K562 (cell line): Measurements from ENCODE around the gene TIMM50. TPM values are rescaled to one million over a fixed set of nuclear protein-coding genes. Genes with fewer than 3 reads are reported as not detected.

ENCODE experiments used
- ATAC-seq: fragments of 200-7000 bp; cut with Tn5 transposase; 3 replicates; pipeline ENCODE4 v1.9.1; 2020; ENCODE audit warnings: moderate library complexity
- BruUV-seq: library from RNA; stranded (reverse); fragments of 400-500 nt; replicated peaks from 2 replicates; lab custom pipeline; 2021; lab: Mats Ljungman, UMichigan
- CTCF ChIA-PET: fragments of 300-600 bp; formaldehyde crosslinking; extraction: SDS; loops from one replicate; lab custom pipeline; 2021; ENCODE audit warnings: low intra/inter-chr PET ratio; lab: Yijun Ruan, JAX
- POLR2A ChIA-PET: fragments of 300-600, 350-650 bp; sonication (Branson Sonifier 250); formaldehyde crosslinking; extraction: SDS; loops from one replicate; lab custom pipeline; 2021; ENCODE audit warnings: antibody characterized with exemption, inconsistent platforms; lab: Yijun Ruan, JAX
- DNase-seq, 4 experiments: peaks; one replicate each; pipeline versions ENCODE4 v3.0.0 to v3.0.0-alpha.2; 2011 to 2018; ENCODE audit warnings: low spot score in 3 of 4, mixed read lengths in 3 of 4; ENCODE audit errors: extremely low read depth in 1 of 4
- FAIRE-seq: peaks from 2 replicates; lab custom pipeline; 2011; peaks lifted over from hg19 to GRCh38; lab: Jason Lieb, UNC
- H2AFZ ChIP-seq: 2 replicates; pipeline ENCODE4 v1.6.0; 2011; ENCODE audit warnings: low read depth, low read length, control low read depth, inconsistent platforms
- H3K27ac ChIP-seq: fragments of 200-600 bp; 3 replicates; pipeline ENCODE4 v1.8.0; 2011; ENCODE audit warnings: low read depth, mild to moderate bottlenecking, control low read depth, inconsistent platforms, low read length, moderate library complexity, mixed read lengths; ENCODE audit errors: extremely low read depth
- H3K27me3 ChIP-seq, 2 experiments: fragments of 300-600 bp in 1 of 2; 2 replicates in 1 of 2; 3 replicates in 1 of 2; pipeline versions ENCODE4 v1.6.0 to v1.8.0; 2011; ENCODE audit warnings: inconsistent platforms in 2 of 2, low read length in 2 of 2, mild to moderate bottlenecking in 1 of 2, mixed read lengths in 1 of 2, moderate library complexity in 1 of 2; ENCODE audit not compliant: control insufficient read depth in 2 of 2, insufficient read depth in 2 of 2
- H3K36me3 ChIP-seq: fragments of 300-600 bp; 3 replicates; pipeline ENCODE4 v1.8.0; 2011; ENCODE audit warnings: mild to moderate bottlenecking, low read length, inconsistent platforms; ENCODE audit not compliant: control insufficient read depth, insufficient read depth
- H3K4me1 ChIP-seq, 2 experiments: fragments of 200-600 bp in 1 of 2; replicated peaks in 1 of 2; 2 replicates in 1 of 2; 3 replicates in 1 of 2; pipeline versions ENCODE4 v1.5.1 to v1.8.0; 2011; ENCODE audit warnings: inconsistent platforms in 2 of 2, low read length in 2 of 2, mild to moderate bottlenecking in 1 of 2, mixed read lengths in 1 of 2, moderate library complexity in 1 of 2; ENCODE audit not compliant: control insufficient read depth in 2 of 2, insufficient read depth in 2 of 2
- H3K4me2 ChIP-seq: 2 replicates; pipeline ENCODE4 v1.6.1; 2011; ENCODE audit warnings: low read length, control low read depth, inconsistent platforms, mixed read lengths; ENCODE audit not compliant: insufficient read depth
- H3K4me3 ChIP-seq: fragments of 200-600 bp; sonication (generic), shearing (Covaris generic); 2 replicates; pipeline ENCODE4 v1.5.1; 2016; ENCODE audit warnings: control low read depth, inconsistent platforms
- H3K79me2 ChIP-seq: fragments of 200-600 bp; 3 replicates; pipeline ENCODE4 v1.8.0; 2011; ENCODE audit warnings: low read length, inconsistent platforms; ENCODE audit not compliant: control insufficient read depth, insufficient read depth
- H3K9ac ChIP-seq, 2 experiments: 2 replicates each; pipeline versions ENCODE4 v1.6.0 to v1.6.1; 2011; ENCODE audit warnings: low read depth in 2 of 2, low read length in 2 of 2, control low read depth in 1 of 2, inconsistent platforms in 1 of 2, mild to moderate bottlenecking in 1 of 2, mixed read lengths in 1 of 2; ENCODE audit not compliant: insufficient read depth in 1 of 2
- H3K9me1 ChIP-seq: one replicate; pipeline ENCODE4 v1.6.0; 2011; ENCODE audit warnings: inconsistent platforms, mild to moderate bottlenecking, low read length, moderate library complexity; ENCODE audit not compliant: control insufficient read depth, insufficient read depth
- H3K9me3 ChIP-seq: replicated peaks from 2 replicates; pipeline ENCODE4 v1.5.1; 2011; ENCODE audit warnings: low read depth, low read length, inconsistent platforms; ENCODE audit not compliant: control insufficient read depth, insufficient read depth
- H4K20me1 ChIP-seq: replicated peaks from 2 replicates; pipeline ENCODE4 v1.6.1; 2011; ENCODE audit warnings: low read length, inconsistent platforms, mixed read lengths; ENCODE audit not compliant: control insufficient read depth, insufficient read depth
- BCOR ChIP-seq: fragments of 450-650 bp; IDR thresholded peaks from 2 replicates; pipeline ENCODE4 v1.6.1; 2016
- KDM1A ChIP-seq, 2 experiments: fragments of 450-650 bp; IDR thresholded peaks; 2 replicates each; pipeline ENCODE4 v1.6.1; 2016; ENCODE audit warnings: mild to moderate bottlenecking in 2 of 2
- MCM7 ChIP-seq, 2 experiments: fragments of 450-650 bp; IDR thresholded peaks; 2 replicates each; pipeline ENCODE4 v1.6.1; 2016 to 2018
- RBM25 ChIP-seq: fragments of 200-400 bp; formaldehyde crosslinking; IDR thresholded peaks from 2 replicates; pipeline ENCODE4 v1.6.1; 2018; ENCODE audit warnings: low read length, low read depth, moderate library complexity; ENCODE audit not compliant: severe bottlenecking
- RCOR1 ChIP-seq, 2 experiments: IDR thresholded peaks; 2 replicates each; pipeline ENCODE4 v1.6.1; 2012; ENCODE audit warnings: low read depth in 2 of 2, low read length in 2 of 2, borderline replicate concordance in 1 of 2, improper control_type of control experiment in 1 of 2
- SRF ChIP-seq, 2 experiments: fragments of 250-450, 450-650 bp in 1 of 2; sonication (Bioruptor Pico) in 1 of 2; sonication (generic) in 1 of 2; formaldehyde crosslinking; IDR thresholded peaks; 2 replicates each; pipeline versions ENCODE4 v1.5.0 to v1.5.1; 2020 to 2022; ENCODE audit warnings: mild to moderate bottlenecking in 1 of 2, missing genetic modification reagents in 1 of 2
- YY1 ChIP-seq, 3 experiments: IDR thresholded peaks; 2 replicates each; pipeline ENCODE4 v1.6.1; 2011; ENCODE audit warnings: low read length in 2 of 3, mild to moderate bottlenecking in 2 of 3, moderate library complexity in 2 of 3, borderline replicate concordance in 1 of 3, control low read depth in 1 of 3, low read depth in 1 of 3; ENCODE audit not compliant: insufficient read depth in 3 of 3, insufficient replicate concordance in 2 of 3, control insufficient read depth in 1 of 3, insufficient read length in 1 of 3; ENCODE audit errors: extremely low read depth in 1 of 3
- ZNF174 ChIP-seq: fragments of 250-450 bp; sonication (Bioruptor Pico); IDR thresholded peaks from 2 replicates; pipeline ENCODE4 v1.4.0; 2020; ENCODE audit warnings: mild to moderate bottlenecking
- WGBS: fragments of 100-300 bp; shearing (Covaris generic); methylation state at CpG from one replicate; pipeline ENCODE4 v1.1.6; 2016; ENCODE audit warnings: low coverage, mixed read lengths; ENCODE audit not compliant: insufficient coverage; ENCODE audit errors: missing lambda C conversion rate; 5-methylcytosine and 5-hydroxymethylcytosine counted together
- in situ Hi-C: fragments of 300-500 bp; cut with MboI; formaldehyde crosslinking; loops from 4 replicates; pipeline ENCODE4 v1.15.0; 2018; ENCODE audit warnings: inconsistent platforms, mixed read lengths
- intact Hi-C: fragments of 100-400 bp; cut with micrococcal nuclease; formaldehyde crosslinking; loops from 2 replicates; pipeline ENCODE4 v1.14.2; 2022
- polyA plus RNA-seq, 8 experiments: library from polyadenylated mRNA; depleted of rRNA in 4 of 8; stranded (reverse) in 5 of 8; unstranded in 3 of 8; fragments of >200 nt; fragmentation: Nextera tagmentation in 2 of 8; fragmentation: Illumina TruSeq in 1 of 8; extraction: Ambion mirVana in 2 of 8; extraction: Trizol in 1 of 8; gene quantifications; 2 replicates each; pipeline versions ENCODE4 v1.2.1 to v1.2.3, GENCODE V29; 2011 to 2014; ENCODE audit warnings: inconsistent platforms in 1 of 8, missing spikeins in 1 of 8
- total RNA-seq, 7 experiments: library from RNA; depleted of rRNA in 6 of 7; stranded (reverse); fragments of >200 nt in 6 of 7; fragmentation: Illumina TruSeq in 2 of 7; extraction: Trizol in 2 of 7; gene quantifications; 2 replicates each; pipeline versions ENCODE4 v1.2.1 to v1.2.3, GENCODE V29; 2011 to 2021; ENCODE audit warnings: low replicate concordance in 1 of 7
- TF ChIP-seq, protein P1 (sequence below): fragments of 150-350 bp; IDR thresholded peaks from 2 replicates; pipeline ENCODE4 v1.6.1; 2014; ENCODE audit warnings: low read depth, mild to moderate bottlenecking, low read length, borderline replicate concordance

Gene TIMM50
- total and polyA plus RNA-seq, 9 of the 15 experiments (the other 6 are each of a cell fraction or from before 2014, with no cell fraction given), result 28.3 to 221 (median 170) TPM

DNA sequence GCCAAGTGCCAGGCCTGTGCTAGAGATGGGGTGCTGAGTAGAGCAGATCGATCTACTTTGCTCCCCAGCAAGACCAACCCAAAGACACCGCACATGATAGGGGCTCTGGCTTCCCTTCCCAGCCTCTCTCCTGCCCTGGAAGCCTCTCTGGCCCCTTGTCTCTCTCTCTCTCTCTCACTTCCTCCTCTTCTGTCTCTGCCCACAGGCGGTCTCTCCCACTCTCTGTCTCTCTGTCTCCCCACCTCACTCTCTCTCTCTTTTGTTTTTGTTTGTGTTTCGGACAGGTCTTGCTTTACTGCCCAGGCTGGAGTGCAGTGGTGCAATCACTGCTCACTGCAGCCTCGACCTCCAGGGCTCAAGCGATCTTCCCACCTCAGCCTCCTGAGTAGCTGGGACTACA lies 35.6 kb downstream of the TIMM50 start:
- no peaks in the 10 kb centered on the region for H3K79me2 ChIP-seq
- peaks cover 4 to 19% of the 10 kb centered on the region in 2 experiments; a peak in 4 of 5 replicates for H3K27me3 ChIP-seq
- no peaks in the 10 kb centered on the region for H3K9me1 ChIP-seq
- no peak for DNase-seq
- no peak overlapping the region for H3K27ac ChIP-seq
- ATAC-seq, result no peak
- no peak overlapping the region for H2AFZ ChIP-seq
- H3K36me3 ChIP-seq, result no peaks in the 10 kb centered on the region
- peak overlapping the region in 1 of 2 experiments; percentile 2; a peak in 1 of 4 replicates for H3K9ac ChIP-seq
- TF ChIP-seq MCM7 (IDR thresholded peaks at IDR 0.05) (0 out of 4 replicates have a peak, but pooled peaks of 1 of the 2 experiments have one; percentile 9), BCOR (peak; percentile 28; the same call in 1 of the 2 replicates), ZNF174 (CRISPR knock-in tag) (no peak)
- 34% methylated on average over 6 of the region's 6 CpGs for WGBS
- no peaks in the 10 kb centered on the region for H3K9me3 ChIP-seq
- H4K20me1 ChIP-seq, result no peaks in the 10 kb centered on the region
- FAIRE-seq, result no peak
- H3K4me3 ChIP-seq, result no peak overlapping the region
- ChIA-PET POLR2A (no interaction called here), CTCF (no interaction called here)
- in situ Hi-C loops (no loop called here), intact Hi-C loops (no loop called here)
- no TSS peak for BruUV-seq
- H3K4me1 ChIP-seq, result peaks cover 21 to 32% of the 10 kb centered on the region in 2 experiments; a peak in 4 of 5 replicates
- no peak overlapping the region for H3K4me2 ChIP-seq

DNA sequence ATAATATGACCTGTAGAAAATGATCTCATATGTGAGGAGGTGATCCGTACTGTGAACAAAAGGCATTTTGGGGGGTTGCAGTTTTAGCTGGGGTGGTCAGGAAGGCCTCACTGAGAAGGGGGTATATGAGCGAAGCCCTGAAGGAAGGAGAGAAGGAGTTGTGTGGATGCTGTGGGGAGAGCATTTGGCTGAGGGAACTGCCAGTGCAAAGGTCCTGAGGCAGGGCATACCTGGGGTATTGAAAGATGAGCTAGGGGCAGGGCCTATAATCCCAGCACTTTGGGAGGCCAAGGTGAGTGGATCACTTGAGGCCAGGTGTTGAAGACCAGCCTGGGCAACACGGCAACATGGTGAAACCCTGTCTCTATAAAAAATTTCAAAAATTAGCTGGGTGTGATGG lies 36.8 kb downstream of the TIMM50 start:
- Histone ChIP-seq H2AFZ (no peak overlapping the region), H3K9me3 (no peaks in the 10 kb centered on the region), H3K36me3 (no peaks in the 10 kb centered on the region), H3K79me2 (no peaks in the 10 kb centered on the region), H3K4me2 (no peak overlapping the region), H4K20me1 (no peaks in the 10 kb centered on the region), H3K27ac (no peak overlapping the region), H3K4me1 (peaks cover 21 to 32% of the 10 kb centered on the region in 2 experiments; a peak in 4 of 5 replicates), H3K4me3 (no peak overlapping the region), H3K9ac (no peak overlapping the region), H3K9me1 (no peaks in the 10 kb centered on the region), H3K27me3 (peaks cover 4 to 19% of the 10 kb centered on the region in 2 experiments; a peak in 4 of 5 replicates)
- BruUV-seq, result no TSS peak
- FAIRE-seq (no peak), ATAC-seq (no peak), DNase-seq (no peak)
- TF ChIP-seq SRF (CRISPR knock-in tag; IDR thresholded peaks at IDR 0.05) (no peak), RCOR1 (IDR thresholded peaks at IDR 0.05; ENCODE audit: borderline replicate concordance in 1 of 2, low read depth in 2 of 2, low read length in 2 of 2) (0 out of 4 replicates have a peak, but pooled peaks of 1 of the 2 experiments have one; percentile 14), YY1 (IDR thresholded peaks at IDR 0.05; ENCODE audit: borderline replicate concordance in 1 of 3, control insufficient read depth in 1 of 3, extremely low read depth in 1 of 3, insufficient read depth in 3 of 3, insufficient read length in 1 of 3, insufficient replicate concordance in 2 of 3, low read depth in 1 of 3, low read length in 2 of 3) (no peak), BCOR (peak; percentile 90), KDM1A (IDR thresholded peaks at IDR 0.05) (peak; percentile 53 to 68; a peak in 3 of 4 replicates), RBM25 (peak; percentile 77)
- TF ChIP-seq, protein P1, sequence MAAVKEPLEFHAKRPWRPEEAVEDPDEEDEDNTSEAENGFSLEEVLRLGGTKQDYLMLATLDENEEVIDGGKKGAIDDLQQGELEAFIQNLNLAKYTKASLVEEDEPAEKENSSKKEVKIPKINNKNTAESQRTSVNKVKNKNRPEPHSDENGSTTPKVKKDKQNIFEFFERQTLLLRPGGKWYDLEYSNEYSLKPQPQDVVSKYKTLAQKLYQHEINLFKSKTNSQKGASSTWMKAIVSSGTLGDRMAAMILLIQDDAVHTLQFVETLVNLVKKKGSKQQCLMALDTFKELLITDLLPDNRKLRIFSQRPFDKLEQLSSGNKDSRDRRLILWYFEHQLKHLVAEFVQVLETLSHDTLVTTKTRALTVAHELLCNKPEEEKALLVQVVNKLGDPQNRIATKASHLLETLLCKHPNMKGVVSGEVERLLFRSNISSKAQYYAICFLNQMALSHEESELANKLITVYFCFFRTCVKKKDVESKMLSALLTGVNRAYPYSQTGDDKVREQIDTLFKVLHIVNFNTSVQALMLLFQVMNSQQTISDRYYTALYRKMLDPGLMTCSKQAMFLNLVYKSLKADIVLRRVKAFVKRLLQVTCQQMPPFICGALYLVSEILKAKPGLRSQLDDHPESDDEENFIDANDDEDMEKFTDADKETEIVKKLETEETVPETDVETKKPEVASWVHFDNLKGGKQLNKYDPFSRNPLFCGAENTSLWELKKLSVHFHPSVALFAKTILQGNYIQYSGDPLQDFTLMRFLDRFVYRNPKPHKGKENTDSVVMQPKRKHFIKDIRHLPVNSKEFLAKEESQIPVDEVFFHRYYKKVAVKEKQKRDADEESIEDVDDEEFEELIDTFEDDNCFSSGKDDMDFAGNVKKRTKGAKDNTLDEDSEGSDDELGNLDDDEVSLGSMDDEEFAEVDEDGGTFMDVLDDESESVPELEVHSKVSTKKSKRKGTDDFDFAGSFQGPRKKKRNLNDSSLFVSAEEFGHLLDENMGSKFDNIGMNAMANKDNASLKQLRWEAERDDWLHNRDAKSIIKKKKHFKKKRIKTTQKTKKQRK, result no peak
- POLR2A ChIA-PET, result interaction anchor here (0.5 to 0.9 kb wide), 2 partner anchors 29 to 81 kb away, joined by 3 read pairs; partner anchors contain the start of gene RPS16
- intact Hi-C loops, result no loop called here
- 61% methylated on average over 3 of the region's 3 CpGs for WGBS
- in situ Hi-C loops, result no loop called here
- CTCF ChIA-PET, result no interaction called here
